ENCODE measurements around the gene ZNF541. TPM values are rescaled to one million over a fixed set of nuclear protein-coding genes. Genes with fewer than 3 reads are reported as not detected.
"Not testable (repeated sequence)": the region's sequence is repeated elsewhere in the genome, so short reads cannot be mapped to it uniquely, and the experiment has no call there.

ZNF541 gene
- total RNA-seq, 1 experiment from 2014 or later, result not detected

- CTCF ChIA-PET, result interaction anchor here (0.6 to 1.7 kb wide), 4 partner anchors 85 to 677 kb away, joined by 3 to 6 read pairs (median 4); partner anchors contain the start of genes KPTN and NAPA
- intact Hi-C loops (cut with micrococcal nuclease; ENCODE audit: unreplicated experiment), result loop anchor here (1.0 to 10.0 kb wide), 7 partner anchors 8 to 372 kb away; partner anchors contain the start of genes INAFM1 and NAPA
These were observed 27.6 kb upstream of the ZNF541 start for GRCh38 chr19:47600246-47601179.

DNA sequence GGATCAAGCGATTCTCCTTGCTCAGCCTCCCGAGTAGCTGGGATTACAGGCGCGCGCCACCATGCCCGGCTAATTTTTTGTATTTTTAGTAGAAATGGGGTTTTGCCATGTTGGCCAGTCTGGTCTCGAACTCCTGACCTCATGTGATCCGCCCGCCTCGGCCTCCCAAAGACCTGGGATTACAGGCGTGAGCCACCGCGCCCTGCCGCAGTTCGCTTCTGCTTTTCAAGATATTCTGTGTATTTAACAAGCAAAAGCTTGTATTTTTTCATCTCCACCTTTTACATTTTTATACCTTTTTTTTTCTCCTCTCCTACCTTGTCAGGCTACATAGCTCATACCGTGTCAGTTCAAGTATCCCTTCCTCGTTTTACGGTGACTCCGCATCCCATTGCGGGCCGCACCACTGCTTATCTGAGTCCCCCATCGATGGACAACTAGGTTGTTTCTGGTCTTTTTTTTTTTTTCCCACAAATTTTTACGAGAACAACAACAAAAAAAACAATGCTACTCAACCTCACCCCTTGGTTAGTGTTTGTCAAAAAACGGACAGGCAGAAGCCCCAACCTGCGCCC, 26.8 kb upstream of the ZNF541 start:
- Histone ChIP-seq H2AFZ (peak overlapping the region; percentile 59), H3K27ac (peak overlapping the region; percentile 87), H3K4me1 (replicated peaks; ENCODE audit: insufficient read depth) (peaks cover 29% of the 10 kb centered on the region), H3F3A (ENCODE audit: insufficient read depth, low read depth) (peaks cover 44% of the 10 kb centered on the region), H3K4me2 (peak overlapping the region; percentile 77), H3K4me3 (peak overlapping the region; percentile 80)
- ChIA-PET POLR2A (ENCODE audit: unreplicated experiment) (interaction anchor here (0.5 to 1.3 kb wide), 8 partner anchors 38 to 1345 kb away, joined by 3 to 17 read pairs (median 6); no protein-coding TSS in a partner anchor), CTCF (interaction anchor here (0.7 to 1.7 kb wide), 3 partner anchors 84 to 676 kb away, joined by 3 to 6 read pairs (median 3); partner anchors contain the start of gene NAPA)
- intact Hi-C loops (cut with micrococcal nuclease; ENCODE audit: unreplicated experiment), result loop anchor here (1.0 to 10.0 kb wide), 8 partner anchors 9 to 371 kb away; partner anchors contain the start of genes INAFM1 and NAPA
- BruUV-seq (replicated peaks), result TSS peak; percentile 60
- H3K9me3 ChIP-seq (ENCODE audit: insufficient read depth, low read depth); H3K9me2 ChIP-seq (ENCODE audit: insufficient read depth); H3K79me2 ChIP-seq (ENCODE audit: low read depth); H3K27me3 ChIP-seq (ENCODE audit: insufficient read depth, low read depth); DNase-seq; H4K20me1 ChIP-seq (ENCODE audit: insufficient read depth); H3K36me3 ChIP-seq (ENCODE audit: low read depth): not testable (repeated sequence)

More at GRCh38 chr19:47600246-47601179, 27.6 kb upstream of the ZNF541 start:
- Histone ChIP-seq H3K27ac (peak overlapping the region; percentile 87), H3K4me2 (peak overlapping the region; percentile 77), H3K27me3 (ENCODE audit: insufficient read depth, low read depth) (no peaks in the 10 kb centered on the region), H3F3A (ENCODE audit: insufficient read depth, low read depth) (peaks cover 44% of the 10 kb centered on the region), H3K4me1 (replicated peaks; ENCODE audit: insufficient read depth) (peaks cover 29% of the 10 kb centered on the region), H3K9me3 (ENCODE audit: insufficient read depth, low read depth) (no peaks in the 10 kb centered on the region), H3K36me3 (ENCODE audit: low read depth) (no peaks in the 10 kb centered on the region), H2AFZ (peak overlapping the region; percentile 94), H3K4me3 (peak overlapping the region; percentile 80), H3K79me2 (ENCODE audit: low read depth) (no peaks in the 10 kb centered on the region; the same call in 1 of the 2 replicates), H4K20me1 (ENCODE audit: insufficient read depth) (no peaks in the 10 kb centered on the region), H3K9me2 (ENCODE audit: insufficient read depth) (no peaks in the 10 kb centered on the region)
- TF ChIP-seq EZH2 (IDR thresholded peaks at IDR 0.05; ENCODE audit: low read depth), result no peak
- TF ChIP-seq, protein P1, sequence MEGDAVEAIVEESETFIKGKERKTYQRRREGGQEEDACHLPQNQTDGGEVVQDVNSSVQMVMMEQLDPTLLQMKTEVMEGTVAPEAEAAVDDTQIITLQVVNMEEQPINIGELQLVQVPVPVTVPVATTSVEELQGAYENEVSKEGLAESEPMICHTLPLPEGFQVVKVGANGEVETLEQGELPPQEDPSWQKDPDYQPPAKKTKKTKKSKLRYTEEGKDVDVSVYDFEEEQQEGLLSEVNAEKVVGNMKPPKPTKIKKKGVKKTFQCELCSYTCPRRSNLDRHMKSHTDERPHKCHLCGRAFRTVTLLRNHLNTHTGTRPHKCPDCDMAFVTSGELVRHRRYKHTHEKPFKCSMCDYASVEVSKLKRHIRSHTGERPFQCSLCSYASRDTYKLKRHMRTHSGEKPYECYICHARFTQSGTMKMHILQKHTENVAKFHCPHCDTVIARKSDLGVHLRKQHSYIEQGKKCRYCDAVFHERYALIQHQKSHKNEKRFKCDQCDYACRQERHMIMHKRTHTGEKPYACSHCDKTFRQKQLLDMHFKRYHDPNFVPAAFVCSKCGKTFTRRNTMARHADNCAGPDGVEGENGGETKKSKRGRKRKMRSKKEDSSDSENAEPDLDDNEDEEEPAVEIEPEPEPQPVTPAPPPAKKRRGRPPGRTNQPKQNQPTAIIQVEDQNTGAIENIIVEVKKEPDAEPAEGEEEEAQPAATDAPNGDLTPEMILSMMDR (conservative IDR thresholded peaks at IDR 0.05), result no peak
- DNase-seq, result peak; percentile 99
- POLR2A ChIA-PET (ENCODE audit: unreplicated experiment), result interaction anchor here (0.5 to 1.3 kb wide), 7 partner anchors 39 to 1346 kb away, joined by 3 to 14 read pairs (median 4); no protein-coding TSS in a partner anchor
- BruUV-seq (replicated peaks), result TSS peak; percentile 86

- Histone ChIP-seq H3K4me1 (replicated peaks; ENCODE audit: insufficient read depth) (peaks cover 29% of the 10 kb centered on the region), H3K27me3 (ENCODE audit: insufficient read depth, low read depth) (no peaks in the 10 kb centered on the region), H4K20me1 (ENCODE audit: insufficient read depth) (no peaks in the 10 kb centered on the region), H3K27ac (peak overlapping the region; percentile 87), H3K9me2 (ENCODE audit: insufficient read depth) (no peaks in the 10 kb centered on the region), H2AFZ (peak overlapping the region; percentile 72), H3K4me3 (peak overlapping the region; percentile 80), H3K36me3 (ENCODE audit: low read depth) (no peaks in the 10 kb centered on the region), H3K79me2 (ENCODE audit: low read depth) (no peaks in the 10 kb centered on the region; the same call in 1 of the 2 replicates), H3K9me3 (ENCODE audit: insufficient read depth, low read depth) (no peaks in the 10 kb centered on the region), H3K4me2 (peak overlapping the region; percentile 77), H3F3A (ENCODE audit: insufficient read depth, low read depth) (peaks cover 44% of the 10 kb centered on the region)
- intact Hi-C loops (cut with micrococcal nuclease; ENCODE audit: unreplicated experiment), result loop anchor here (1.0 kb wide), 1 partner anchor 69 kb away; no protein-coding TSS in a partner anchor
- DNase-seq, result peak; percentile 78 to 96
- no TSS peak for BruUV-seq (replicated peaks)
- POLR2A ChIA-PET (ENCODE audit: unreplicated experiment), result interaction anchor here (0.5 kb wide), 1 partner anchor 139 kb away, joined by 13 read pairs; no protein-coding TSS in a partner anchor
- CTCF ChIA-PET, result interaction anchor here (0.5 kb wide), 2 partner anchors 73 to 83 kb away, joined by 3 to 4 read pairs; no protein-coding TSS in a partner anchor
- no peak for TF ChIP-seq EZH2 (IDR thresholded peaks at IDR 0.05; ENCODE audit: low read depth)
- TF ChIP-seq, protein P1 (conservative IDR thresholded peaks at IDR 0.05), result no peak
These were observed 25.7 kb upstream of the ZNF541 start for GRCh38 chr19:47598407-47599349.
